ENCODE results near the gene TRMT10B.

TRMT10B gene

DNA sequence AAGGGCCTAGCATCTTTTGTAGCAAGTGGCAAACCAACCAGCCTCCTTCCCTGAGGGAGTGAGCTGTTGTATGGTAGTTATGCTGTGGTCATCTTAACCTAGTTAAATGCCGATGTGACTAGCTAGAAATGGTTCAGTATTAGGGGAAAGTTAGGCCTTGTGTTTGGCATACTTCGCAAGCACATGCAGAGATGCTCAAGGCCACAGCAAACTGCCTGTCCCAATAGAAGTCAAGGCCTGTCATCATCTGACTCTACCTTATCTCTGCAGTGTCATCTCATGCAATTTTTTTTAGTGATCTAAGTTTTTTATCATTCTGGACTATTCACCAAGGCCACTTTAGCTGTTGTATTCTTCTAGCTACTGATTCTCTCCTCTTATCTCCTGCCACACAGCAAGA lies 36.5 kb downstream of the TRMT10B start:
- ChIA-PET CTCF (interaction anchor here (0.6 kb wide), 1 partner anchor 35 kb away, joined by 3 read pairs; no protein-coding TSS in a partner anchor), POLR2A (ENCODE audit: low non-redundant PET) (no interaction called here)
- TF ChIP-seq, protein P1, sequence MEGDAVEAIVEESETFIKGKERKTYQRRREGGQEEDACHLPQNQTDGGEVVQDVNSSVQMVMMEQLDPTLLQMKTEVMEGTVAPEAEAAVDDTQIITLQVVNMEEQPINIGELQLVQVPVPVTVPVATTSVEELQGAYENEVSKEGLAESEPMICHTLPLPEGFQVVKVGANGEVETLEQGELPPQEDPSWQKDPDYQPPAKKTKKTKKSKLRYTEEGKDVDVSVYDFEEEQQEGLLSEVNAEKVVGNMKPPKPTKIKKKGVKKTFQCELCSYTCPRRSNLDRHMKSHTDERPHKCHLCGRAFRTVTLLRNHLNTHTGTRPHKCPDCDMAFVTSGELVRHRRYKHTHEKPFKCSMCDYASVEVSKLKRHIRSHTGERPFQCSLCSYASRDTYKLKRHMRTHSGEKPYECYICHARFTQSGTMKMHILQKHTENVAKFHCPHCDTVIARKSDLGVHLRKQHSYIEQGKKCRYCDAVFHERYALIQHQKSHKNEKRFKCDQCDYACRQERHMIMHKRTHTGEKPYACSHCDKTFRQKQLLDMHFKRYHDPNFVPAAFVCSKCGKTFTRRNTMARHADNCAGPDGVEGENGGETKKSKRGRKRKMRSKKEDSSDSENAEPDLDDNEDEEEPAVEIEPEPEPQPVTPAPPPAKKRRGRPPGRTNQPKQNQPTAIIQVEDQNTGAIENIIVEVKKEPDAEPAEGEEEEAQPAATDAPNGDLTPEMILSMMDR (conservative IDR thresholded peaks at IDR 0.05; ENCODE audit: low read depth): no peak
- no peak overlapping the region for H3K27ac ChIP-seq
- no peak for DNase-seq (ENCODE audit: low spot score)

DNA sequence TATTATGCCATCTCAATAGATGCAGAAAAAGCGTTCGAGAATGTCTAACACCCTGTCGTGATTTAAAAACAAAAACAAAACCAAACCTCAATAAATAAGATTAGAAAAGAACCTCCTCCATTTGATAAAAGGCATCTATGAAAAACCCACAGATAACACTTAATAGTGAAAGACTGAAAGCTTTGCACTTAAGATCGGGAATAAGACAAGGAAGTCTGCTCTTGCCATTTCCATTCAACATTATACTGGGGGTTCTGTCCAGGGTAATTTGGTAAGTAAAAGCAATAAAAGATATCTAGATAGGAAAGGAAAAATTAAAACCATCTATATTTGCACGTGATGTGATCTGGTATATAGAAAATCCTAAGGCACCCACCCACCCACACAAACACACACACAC lies 38.5 kb downstream of the TRMT10B start:
- DNase-seq (ENCODE audit: low spot score): no peak
- TF ChIP-seq, protein P1 (conservative IDR thresholded peaks at IDR 0.05; ENCODE audit: low read depth): no peak
- CTCF ChIA-PET: no interaction called here
- no peak overlapping the region for H3K27ac ChIP-seq
- POLR2A ChIA-PET (ENCODE audit: low non-redundant PET): no interaction called here

DNA sequence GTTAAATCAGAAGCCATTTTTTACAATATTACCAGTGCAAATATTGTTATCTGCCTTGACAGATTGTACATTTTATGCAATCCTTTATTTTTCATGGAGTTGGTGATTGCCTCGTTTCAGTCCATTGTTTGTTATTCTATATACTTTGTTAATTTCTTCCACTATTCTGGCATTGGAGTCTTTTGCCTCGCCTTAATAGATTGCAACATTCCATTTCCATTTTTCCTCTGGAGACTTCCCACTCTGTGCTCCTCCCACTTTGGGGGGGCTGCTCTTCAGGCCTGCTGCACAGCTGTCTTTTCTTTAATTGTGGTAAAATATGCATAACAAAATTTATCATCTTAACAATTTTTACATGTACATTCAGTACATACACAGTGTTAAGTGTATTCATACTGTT lies 42.6 kb downstream of the TRMT10B start:
- no peak overlapping the region for H3K27ac ChIP-seq
- no peak for DNase-seq (ENCODE audit: low spot score)
- CTCF ChIA-PET: no interaction called here
- POLR2A ChIA-PET (ENCODE audit: low non-redundant PET): no interaction called here
- TF ChIP-seq, protein P1 (conservative IDR thresholded peaks at IDR 0.05; ENCODE audit: low read depth): no peak

DNA sequence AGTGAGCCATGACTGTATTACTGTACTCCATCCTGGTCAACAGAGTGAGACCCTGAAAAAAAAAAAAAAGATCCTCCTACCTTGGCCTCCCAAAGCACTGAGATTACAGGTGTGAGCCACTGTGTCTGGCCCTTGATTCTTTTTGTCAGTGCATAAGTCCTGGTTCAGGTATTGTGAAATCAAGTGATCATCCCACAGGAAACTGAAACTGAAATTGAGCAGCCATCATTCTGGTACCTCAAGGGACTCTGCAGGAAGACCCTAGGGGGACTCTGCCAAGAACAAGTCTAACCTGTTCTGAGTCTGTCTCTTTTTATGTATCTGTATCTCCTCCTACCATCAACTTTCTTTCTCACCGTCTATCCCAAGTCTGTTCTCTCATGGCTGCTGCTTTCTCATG lies 45.1 kb downstream of the TRMT10B start:
- CTCF ChIA-PET: no interaction called here
- POLR2A ChIA-PET (ENCODE audit: low non-redundant PET): no interaction called here
- DNase-seq (ENCODE audit: low spot score): no peak
- TF ChIP-seq, protein P1 (conservative IDR thresholded peaks at IDR 0.05; ENCODE audit: low read depth): no peak
- H3K27ac ChIP-seq: no peak overlapping the region

DNA sequence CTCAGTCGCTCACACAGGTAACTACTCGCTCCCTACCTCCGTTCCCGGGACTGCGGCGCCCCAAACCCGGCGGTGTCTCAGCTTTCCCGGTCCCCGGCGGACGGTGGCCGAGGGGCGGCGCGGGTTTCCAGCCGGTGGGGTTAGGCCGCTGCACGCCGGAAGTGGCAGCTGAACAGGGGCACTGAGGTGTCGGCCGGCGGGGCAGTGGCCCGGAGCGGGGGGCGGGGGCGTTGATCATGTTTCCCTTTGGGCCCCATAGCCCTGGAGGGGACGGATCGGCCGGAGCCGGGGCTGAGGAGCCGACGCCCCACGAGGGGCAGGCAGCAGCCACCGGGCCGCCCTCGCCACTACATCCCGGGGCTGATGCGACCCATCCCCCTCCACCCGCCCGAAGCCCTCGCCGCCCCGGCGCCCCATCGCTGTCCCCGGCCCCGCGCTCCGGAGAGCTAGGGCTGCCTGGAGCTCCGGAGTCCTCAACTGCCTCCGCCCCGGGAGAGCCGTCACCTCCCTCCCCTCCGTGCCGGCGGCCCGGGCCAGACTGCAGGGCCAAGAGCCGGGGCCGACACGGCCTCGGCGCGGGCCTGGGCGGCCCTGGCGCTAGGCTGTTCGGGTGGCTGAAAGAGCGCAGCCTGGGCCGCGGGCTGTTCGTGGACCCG lies 47.2 kb downstream of the TRMT10B start, which contains the start of gene DCAF10:
DCAF10 (plus strand) TSS at position 167 of the 656 bp plus-strand sequence; CDS start at position 237, 70 bp downstream.
- DNase-seq (ENCODE audit: low spot score): peak; percentile 70
- ChIA-PET POLR2A (ENCODE audit: low non-redundant PET) (interaction anchor here (0.6 to 0.9 kb wide), 2 partner anchors 15 to 700 kb away, joined by 3 read pairs; partner anchors contain the start of gene EXOSC3), CTCF (interaction anchor here (0.7 to 0.9 kb wide), 2 partner anchors 11 to 166 kb away, joined by 3 read pairs; no protein-coding TSS in a partner anchor)
- TF ChIP-seq, protein P1 (conservative IDR thresholded peaks at IDR 0.05; ENCODE audit: low read depth): no peak
- H3K27ac ChIP-seq: peak within 1 kb of the TSS; percentile 84

DNA sequence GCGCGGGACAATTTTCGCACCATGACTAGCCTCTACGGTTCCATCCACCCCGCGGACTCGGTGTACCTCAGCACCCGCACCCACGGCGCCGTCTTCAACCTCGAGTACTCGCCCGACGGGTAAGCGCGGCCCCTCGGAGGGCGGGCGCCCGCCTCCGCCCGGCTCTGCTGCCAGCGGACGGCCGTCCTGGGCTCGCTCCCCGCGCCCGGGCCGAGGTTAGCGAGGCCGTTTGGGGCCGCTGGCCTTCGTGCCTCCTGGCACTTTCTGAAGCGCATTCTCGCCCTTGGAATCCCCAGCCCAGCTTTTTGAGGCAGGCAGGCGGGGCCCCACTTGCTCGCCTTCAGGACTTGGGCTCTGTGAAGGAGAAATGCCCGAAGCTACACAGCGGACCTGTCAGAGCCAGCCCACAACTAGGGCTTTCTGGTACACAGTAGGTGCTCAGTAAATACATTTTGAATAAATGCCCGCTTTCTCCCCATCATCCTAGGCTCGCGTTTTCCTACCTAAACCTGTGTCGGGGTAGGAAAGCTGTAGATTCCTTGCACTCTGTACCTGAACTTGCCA lies 47.8 kb downstream of the TRMT10B start:
- TF ChIP-seq, protein P1 (conservative IDR thresholded peaks at IDR 0.05; ENCODE audit: low read depth): no peak
- ChIA-PET CTCF (no interaction called here), POLR2A (ENCODE audit: low non-redundant PET) (interaction anchor here (0.9 kb wide), 1 partner anchor 699 kb away, joined by 3 read pairs; no protein-coding TSS in a partner anchor)
- DNase-seq (ENCODE audit: low spot score): peak; percentile 28
- peak overlapping the region; percentile 84 for H3K27ac ChIP-seq
